Activated CD4-positive, CD25-positive, alpha-beta regulatory T cell treated with anti-CD3 and anti-CD28 coated beads, Interleukin-2, amount 50 U/mL, for 72 hours (primary cell): ENCODE data around the gene CD180.
A peak's percentile ranks its signal among the peaks of the same experiment; 100 is the strongest.

Experiments
- DNase-seq: peaks from one replicate; pipeline ENCODE4 v3.0.0; 2021

CD180 gene

DNA sequence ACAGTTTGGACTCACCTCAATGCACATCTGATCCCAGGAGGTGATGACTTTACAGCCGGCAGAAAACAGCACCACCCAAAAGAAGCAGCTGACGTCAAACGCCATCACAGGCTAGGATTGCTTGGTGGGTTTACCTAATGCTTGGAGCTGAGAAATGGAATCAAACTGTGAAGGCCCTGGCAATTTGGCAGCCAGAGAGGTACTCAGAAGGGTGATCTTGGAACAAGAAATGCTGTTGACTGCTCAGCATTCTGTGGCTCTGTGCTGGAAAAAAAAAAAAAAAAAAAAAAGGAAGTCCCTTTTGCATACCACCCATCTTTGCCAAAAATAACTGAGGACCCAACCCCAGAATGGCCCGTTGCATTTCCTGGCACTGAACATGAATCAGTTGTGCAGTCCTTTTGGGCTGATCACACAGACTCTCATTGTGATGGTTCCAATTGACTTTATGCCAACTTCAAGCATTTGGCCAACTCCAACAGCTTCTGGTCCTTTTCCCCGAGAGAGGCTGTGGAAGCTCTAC is at the start of gene CD180:
CD180 (minus strand) TSS at position 263 of the 523 bp plus-strand sequence; CDS start at position 105, 158 bp downstream.
- DNase-seq = no peak

DNA sequence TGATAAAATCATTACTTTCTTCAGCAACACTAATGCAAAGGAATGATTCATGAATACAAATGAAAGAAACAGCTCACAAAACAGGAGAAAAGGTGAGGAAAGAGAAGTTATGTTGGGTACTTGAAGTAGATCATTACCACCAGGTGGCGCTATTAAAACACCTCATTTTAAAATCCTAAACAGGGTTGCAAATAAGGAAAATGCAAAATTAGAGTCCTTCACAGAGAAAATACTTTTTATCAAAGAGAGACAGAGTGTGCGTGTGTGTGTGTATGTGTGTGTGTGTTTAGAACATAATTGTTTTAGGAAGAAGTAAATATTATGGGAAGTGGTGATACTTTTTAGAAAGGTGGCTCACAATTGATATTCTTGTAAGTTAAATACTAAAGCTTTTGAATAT is 49.5 kb upstream of the CD180 start:
- DNase-seq = no peak

DNA sequence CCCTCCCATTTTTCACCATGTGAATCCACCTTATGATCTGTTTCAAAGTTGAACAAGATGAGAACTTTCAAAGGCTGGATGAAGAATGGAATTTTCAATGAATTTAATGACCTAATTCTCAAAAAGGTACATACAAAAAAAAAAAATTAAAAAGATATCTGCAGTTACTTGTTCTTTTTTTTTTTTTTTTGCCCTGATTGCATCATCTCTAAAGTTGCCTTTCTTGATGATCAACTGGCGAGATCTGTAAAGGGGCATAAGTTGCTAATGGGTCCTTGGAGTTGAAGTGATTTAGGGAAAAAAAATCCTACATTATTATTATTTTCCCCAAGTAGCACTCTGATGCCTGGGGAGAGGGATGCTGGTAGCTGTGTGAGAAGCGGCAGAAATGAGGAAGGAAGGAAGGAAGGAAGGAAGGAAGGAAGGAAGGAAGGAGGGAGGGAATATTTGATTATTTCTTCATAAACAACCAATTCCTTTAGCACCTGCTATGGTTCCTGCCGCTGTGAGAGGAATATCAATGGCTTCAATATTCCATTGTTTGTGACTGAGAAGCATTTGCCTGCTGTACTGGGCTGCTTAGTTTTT is 48.8 kb upstream of the CD180 start:
- DNase-seq = no peak

DNA sequence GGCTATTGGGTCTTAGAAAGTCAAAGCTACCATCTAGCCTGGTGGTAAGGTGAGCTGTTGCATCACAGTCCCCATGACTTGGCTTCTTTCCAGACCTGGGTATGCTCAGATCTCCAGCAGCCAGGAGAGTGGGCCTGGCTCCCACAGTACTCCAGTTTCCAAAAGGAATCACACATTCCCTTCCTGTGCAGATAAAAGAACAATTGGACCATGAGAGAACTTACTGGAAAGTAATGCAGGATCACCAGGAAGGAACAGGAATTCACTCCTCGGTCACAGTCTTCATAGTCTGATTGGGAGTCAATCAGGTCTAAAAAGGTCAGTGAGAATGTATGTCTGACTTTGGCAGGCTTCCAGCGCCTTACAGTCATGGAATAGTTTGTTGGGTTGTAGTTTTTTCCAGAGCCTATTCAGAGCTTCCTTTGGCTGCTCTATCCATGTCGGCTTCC is 47.8 kb upstream of the CD180 start:
- DNase-seq = no peak

DNA sequence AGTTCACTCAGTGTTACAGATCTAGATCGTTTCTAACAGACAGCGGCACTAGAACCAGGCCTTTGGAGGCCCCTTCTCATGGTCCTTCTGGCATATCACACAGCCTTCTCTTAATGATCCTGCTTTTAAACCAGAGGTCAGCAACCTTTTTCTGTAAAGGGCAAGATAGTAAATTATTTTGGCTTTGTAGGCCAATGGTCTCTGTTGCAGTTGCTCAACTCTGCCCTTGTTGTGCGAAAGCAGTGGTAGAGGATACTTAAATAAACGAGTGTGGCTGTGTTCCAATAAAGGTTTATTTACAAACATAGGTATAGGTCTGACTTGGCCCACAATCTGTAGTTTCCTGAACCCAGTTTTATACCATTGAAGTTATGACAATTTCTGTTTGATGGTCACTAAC is 47.3 kb upstream of the CD180 start:
- no peak for DNase-seq

DNA sequence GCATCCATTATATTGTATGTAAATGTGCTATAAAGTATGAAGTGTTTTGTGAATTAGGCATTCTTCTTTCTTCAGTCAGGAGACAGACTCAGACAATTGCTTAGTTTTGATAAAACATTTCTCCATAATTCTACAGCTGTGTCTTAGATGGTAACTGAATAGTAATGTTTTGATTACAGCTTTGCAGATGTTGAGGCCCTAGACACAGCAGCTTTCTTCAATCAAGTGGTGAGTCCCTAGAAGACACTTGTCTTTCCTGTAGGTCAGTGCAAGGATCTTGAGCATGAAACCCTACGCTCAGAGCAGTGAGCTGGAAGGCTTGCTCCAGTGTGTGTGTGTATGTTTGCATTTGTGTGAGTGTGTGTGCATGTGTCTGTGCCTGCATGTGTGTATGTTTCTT is 46.8 kb upstream of the CD180 start:
- no peak for DNase-seq

DNA sequence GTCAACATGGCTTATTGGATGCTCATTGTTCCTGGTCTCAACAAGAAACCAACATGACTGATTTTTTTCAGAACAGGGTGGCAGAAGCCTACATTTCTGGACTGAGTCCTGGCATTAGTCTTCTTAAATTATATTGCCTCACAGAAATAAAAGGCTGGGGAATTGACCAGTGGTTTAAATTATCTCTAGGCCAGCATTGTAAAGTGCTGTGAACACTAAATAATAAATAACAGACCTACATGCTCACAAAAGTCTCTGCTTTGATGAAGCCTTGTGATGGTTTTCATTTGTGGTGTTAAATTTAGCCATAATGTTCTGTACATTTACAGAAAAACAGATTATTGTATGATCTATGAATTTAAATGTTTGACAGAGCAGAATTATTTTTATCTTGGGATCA is 44.7 kb upstream of the CD180 start:
- no peak for DNase-seq

DNA sequence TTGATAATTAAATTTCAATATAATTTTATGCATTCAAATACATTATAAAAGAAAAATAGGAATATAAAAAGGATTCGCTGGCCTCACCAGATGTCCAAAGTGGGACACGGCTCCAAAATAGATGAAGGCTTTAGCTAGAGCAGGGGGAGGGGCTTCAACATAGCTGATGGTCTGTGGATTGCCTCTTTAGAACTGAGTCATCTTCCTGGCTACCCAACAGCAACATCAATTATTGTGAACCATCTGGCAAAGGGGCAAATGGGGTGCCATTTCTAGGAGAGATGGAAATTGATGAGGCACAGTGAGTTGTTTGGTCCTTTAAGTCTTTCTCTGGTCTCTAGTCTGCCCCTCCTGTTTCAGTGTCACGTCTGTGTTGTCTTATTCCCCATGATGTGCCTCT is 44.2 kb upstream of the CD180 start:
- no peak for DNase-seq

DNA sequence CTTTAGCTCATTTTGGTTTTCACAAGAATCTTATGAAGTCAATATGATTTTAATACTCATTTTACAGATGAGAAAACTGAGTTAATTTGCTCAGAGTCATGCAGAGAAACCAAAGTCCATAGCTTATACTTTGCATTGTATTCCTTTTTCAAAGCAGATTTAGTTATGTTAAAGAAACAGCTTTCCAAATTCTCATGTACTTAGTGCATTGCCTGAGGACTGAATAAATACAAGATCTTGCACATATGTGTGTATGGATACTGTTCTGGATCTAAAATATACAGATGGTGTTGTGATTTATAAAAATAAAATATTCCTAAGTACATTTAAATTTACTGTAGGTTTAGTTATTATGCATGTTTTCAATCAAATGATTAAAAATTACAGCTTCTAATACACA is 43.5 kb upstream of the CD180 start:
- no peak for DNase-seq

DNA sequence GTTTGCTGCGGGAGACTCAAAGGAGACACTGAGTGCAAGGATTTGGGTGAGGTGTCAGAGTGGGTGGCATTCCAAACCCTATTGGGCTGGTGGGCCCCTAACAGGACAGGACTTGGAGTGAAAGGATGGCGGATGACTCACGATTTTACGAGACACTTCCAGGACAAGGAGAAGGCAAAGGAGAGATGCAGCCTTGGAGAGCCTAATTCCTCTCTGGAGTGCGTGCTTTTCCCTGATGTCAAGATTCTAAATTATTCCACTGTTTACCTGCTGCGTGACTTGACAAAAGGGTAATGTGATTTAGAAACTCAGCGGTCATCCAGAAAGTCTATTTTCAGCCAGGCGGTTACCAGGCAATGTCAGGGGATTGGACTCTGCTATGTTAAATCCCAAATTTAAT is 41.6 kb upstream of the CD180 start:
- DNase-seq = no peak

DNA sequence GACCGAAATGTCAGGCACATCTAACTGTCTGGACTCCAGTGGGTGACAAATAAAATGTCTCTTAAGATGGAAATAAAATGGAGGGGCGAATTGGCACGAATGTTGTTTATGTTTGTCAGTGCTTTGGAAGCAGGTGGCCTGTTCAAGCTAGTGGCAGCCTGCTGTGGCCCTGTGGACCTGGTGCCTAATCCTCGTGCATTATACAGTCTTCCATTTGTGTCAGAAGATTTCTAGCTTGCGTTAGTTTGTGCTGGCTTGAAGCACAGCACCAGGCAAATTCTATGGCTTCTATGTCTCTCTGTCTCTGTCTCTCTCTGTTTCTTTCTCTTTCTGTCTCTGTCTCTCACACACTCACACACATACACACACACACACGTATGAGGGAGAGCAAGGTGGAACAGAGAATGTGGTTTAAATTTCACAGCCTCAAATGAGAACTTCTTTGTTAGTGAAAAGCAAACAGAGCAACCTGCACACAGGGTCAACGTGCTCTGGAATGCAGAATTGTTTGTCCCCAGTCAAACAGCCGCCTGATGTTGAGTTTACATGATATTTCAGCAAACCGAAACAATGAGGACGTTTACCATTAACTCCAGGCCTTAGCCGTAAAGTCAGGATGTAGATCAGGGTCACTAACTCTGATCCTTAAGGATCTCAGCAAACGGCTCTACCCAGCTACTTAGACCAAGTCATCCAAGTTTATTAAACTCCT is 39.0 kb upstream of the CD180 start:
- DNase-seq = no peak

DNA sequence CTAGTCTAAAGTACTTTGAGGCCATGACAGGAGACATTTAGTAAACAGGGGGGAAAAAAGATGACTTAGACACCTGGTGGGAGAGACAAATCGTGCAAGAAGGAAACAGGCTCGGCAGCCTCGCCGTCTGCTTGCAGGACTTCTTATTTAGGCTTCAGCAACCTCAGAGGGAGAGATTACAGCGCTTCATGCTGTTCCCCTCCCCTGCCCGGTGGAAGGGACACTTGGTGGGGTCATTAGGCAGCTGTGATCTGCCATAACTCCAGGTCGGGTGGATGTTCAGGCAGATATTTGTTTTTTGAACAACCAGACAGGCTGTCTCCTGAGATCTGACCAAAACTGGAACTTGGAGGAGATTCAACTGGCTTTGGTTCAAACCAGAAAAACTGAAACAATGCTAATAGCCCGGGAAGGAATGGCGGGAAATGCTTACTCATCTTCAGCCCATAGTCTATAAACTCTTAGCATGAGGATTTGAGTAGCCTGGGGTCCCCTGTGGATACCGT is 38.1 kb upstream of the CD180 start:
- no peak for DNase-seq

DNA sequence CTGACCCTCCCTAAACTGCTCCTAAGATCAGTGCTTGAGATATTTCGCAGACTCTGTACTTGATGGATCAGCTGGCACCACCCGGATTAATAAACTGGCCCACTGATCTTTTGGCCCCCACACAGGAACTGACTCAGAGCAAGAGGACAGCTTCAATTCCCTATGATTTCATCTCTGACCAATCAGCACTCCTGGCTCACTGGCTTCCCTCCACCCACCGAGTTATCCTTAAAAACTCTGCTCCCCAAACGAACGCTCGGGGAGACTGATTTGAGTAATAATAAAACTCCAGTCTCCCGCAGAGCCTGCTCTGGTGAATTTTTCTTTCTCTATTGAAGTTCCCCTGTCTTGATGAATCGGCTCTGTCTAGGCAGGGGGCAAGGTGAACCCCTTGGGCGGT is 36.5 kb upstream of the CD180 start:
- no peak for DNase-seq

DNA sequence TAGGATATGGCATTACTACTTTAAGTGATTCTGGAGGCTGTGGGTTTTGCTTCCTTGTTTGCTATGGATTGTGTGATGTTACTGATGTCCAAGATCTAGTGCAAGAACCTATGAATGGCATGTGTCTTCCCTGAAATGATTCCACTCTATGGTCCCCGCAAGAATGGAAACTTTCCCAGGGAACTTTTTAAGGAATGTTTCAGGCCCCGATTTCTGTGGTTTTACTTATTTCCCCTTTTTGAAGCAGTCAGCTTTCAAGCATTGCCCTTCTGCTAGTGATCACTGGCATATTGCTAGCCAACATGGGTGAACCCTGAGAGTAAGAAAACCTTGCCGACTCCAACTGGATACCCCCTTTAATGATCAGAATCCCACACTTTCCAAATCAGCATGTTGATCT is 26.6 kb upstream of the CD180 start:
- no peak for DNase-seq

DNA sequence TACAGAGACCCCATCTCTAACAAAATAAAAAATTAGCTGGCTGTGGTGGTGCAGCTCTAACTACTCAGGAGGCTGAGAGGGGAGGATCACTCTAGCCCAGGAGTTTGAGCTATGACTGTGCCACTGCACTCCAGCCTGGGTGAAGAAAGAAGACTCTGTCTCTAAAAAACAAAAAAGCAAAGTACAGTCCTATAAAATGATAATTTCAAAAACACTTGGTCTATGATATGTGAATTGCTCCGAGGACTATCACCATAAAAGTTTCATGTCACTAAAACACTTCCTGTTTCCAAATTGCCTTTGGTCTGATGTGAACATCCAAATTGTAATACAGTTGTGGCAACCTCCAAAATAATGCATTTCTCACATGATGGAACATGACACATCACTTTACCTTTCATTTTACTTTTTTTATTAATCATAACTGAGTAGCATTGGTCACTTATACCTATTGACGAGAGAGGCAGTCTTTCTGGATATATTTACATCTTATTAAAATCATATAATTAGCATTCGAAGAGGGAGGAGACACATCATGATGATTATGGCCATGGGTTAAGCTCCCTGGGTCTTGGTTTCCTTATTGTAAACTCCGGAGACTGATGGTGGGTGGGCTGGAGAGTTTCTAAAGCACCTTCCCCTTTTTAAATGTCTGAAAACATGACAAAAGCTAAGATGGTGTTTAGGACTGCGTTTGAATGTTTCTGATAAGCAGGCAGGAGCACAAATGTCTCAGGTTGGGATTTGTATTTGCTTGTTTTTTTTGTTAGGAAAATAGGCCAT is 25.8 kb upstream of the CD180 start:
- no peak for DNase-seq

DNA sequence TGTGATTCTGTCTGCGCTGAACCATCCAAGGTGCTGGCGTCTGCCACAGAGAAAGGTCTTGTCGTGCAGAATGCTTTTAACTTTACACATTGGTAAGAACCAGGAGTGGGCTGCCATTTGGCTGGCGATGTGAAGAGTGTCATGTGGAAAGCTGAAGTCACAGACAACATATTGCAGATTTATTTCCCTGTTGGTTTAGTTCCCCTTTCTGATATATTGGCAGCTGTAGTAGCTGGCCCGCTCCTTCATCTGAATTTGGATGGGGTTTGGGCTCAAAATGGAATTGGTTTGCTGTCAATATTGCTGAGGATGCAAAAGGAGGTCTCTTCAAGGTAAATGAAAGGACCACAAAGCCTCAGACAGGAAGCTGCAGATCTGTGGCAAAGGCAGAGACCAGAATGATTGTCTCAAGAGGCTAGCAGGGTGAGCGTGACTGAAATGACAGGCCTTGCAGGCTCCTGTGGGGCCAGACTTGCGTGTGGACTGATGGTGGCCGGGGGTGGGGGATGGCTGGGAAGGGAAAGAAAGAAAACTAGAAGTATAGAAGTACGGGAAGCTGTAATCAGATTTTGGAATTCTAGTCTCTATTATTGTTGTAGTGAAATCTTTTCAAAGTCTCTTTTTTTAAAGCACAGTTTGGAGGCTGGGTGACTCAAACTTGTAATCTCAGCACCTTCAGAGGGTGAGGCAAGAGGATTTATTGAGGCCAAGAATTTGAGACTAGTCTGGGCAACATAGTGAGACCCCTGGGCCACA is 25.1 kb upstream of the CD180 start:
- DNase-seq = no peak

DNA sequence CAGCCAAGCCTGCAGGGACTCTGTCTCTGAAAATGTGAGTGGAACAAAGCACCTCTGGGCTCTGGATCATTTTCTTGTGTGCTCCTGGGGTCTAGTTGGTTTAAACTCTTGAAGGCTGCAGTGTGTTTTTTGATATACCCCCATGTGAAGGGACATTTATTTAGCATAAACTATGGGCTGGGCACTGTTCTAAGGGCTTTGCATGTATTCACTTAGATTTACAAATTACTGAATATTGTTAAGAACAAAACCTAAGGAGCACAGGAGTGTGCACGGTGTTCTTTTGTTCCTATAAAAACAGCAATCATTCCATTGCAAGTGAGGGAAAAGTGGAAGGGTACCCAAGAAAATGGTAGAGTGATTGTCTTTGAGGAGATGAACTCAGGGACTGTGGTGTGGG is 20.0 kb upstream of the CD180 start:
- DNase-seq = no peak

DNA sequence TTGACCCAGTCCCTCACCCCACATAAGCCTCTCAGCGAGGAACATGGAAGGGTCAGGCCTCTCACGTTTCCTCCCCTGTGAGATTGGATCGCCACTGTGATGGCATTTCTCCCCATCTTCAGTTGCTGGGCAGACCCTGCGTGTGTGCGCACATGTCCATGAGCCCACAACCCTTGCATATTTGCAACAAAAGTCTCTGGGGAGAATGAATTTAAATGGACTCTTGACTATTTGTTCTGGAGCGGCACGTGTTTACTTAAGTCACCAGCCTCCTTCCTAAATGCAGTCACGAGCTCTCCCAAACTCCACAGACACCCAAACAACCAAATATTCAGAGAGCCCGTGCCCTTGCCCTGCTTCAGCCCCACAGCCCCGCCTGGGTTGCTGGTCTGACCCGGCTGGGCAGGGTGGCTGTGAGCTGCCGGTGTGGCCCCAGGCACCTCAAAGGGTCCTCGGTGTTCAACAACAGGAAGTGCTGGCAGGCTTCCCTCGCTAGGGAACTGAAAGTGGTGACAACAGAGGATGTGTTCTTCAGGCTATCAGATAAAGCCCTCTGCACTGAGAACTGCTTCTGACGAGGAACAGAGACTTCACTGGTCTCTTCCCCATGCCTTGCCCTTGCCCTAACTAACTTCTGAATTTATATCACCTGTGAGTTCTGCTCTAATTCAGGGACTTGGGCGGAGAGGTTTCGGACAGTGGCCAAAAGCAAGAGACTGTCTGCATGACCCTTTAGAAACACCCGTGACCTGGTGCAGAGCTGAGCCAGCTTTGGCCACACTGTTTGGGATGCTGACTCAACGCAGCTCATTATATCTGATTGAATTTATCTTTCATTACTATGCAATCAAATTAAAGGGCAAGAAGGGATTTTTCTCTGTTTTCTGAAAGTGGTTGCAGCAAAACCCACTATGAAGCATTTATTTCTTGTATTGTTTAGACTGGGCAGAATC is 19.2 kb upstream of the CD180 start:
- peak; percentile 69 for DNase-seq

DNA sequence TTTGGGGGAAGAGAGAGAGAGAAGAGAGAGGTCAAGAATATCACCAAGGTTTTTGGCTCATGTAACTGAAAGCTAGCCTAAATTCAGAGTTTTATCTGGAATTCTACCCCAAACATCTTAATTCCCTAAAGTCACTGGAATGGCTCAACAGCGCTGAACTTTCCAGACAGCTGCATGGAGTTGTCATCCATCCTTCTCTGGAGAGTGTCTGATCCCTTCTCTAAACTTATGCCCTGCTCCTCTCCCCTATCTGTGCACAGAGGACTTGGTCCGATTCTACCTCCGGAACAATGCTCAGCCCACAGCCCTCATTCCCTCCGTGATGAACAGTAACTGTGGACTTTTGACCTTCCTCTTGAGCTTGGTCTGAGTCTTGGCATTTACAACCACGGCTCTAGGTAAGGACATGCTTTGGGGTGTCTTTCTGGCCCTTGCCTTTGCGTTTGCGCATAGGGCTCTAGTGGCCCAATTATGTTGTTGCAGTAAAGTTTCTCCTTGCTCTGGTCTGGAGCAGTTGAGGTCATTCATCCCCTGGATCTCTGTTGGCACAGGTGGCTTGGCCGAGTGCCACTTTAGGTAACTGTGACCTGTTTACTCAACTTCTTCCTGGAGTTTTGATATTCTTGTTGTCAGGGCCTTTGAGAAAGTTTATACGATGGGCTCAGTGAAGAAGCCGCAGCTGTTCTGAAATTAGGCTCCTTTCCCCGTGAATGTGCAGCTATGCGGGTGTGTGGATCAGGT is 18.3 kb upstream of the CD180 start:
- DNase-seq = no peak

DNA sequence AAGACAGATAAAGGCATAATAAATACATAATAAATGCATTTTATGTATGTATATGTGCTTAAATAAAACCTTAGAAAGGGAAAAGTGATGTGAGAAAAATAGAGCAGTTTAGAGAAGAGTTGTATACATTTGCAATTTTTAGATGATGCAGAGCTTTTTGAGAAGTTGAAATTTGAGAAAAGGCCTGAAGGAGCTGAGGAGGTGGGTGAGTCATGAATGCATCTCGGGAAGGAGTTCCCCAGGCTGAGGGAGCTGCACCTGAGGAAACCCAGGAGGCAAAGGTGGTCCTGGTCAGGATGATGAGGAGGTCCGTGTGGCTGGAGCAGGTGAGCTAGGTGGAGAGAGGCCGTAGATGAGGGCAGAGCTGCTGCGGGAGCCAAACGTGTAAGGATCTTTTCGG is 17.4 kb upstream of the CD180 start:
- DNase-seq = no peak

DNA sequence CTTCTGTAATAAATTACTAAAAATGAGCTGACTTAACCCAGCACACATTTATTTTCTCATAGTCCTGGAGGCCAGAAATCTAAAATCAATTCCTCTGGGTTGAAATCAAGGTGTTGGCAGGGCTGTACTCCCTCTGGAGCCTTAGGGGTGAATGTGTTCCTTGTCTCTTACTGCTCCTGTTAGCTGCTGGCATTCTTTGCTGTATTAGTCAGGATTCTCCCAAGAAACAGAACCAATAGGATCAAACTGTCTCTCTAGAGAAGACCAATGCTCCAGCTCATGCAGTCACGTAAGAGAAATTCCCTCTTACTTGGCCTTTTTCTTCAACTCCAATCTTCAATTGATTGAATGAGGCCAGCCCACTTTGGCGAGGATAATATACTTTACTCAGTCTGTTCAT is 15.3 kb upstream of the CD180 start:
- DNase-seq = no peak
